GM10266 (cell line): ENCODE results near the gene KRTAP9-9.
"Not testable (repeated sequence)": the region's sequence is repeated elsewhere in the genome, so short reads cannot be mapped to it uniquely, and the experiment has no call there.

Source experiments
- DNase-seq: peaks from one replicate; pipeline ENCODE4 v3.0.0; 2012; ENCODE audit errors: extremely low spot score
- TF ChIP-seq, protein P1 (sequence below): IDR thresholded peaks from 2 replicates; pipeline ENCODE4 v1.5.1; 2012; ENCODE audit warnings: mild to moderate bottlenecking, low read depth; ENCODE audit not compliant: control insufficient read depth, insufficient read depth; ENCODE audit errors: missing control alignments

The KRTAP9-9 gene

DNA sequence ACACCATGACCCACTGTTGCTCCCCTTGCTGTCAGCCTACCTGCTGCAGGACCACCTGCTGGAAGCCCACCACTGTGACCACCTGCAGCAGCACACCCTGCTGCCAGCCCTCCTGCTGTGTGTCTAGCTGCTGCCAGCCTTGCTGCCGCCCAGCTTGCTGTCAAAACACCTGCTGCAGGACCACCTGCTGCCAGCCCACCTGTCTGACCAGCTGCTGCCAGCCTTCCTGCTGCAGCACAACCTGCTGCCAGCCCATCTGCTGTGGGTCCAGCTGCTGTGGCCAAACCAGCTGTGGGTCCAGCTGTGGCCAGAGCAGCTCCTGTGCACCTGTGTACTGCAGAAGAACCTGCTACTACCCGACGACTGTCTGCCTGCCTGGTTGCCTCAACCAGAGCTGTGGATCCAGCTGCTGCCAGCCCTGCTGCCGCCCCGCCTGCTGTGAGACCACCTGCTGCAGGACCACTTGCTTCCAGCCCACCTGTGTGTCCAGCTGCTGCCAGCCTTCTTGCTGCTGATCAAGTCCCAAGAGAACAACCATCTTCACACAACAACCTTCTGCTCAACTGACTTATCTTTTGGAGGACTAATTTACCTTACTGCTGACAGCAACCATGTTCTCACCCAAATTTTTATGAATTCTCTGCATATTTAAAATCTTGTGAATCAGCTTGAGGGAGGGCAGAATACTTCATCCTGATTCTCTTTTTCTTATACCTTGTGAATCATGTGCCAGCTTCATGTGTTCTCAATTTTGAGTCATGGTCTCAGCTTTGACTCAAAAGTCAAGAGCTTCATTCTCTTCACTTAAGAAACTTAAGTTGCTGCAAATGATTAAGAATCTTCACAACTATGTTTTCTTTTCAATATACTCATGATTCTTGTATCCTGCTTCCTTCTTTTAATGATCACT is at the start of gene KRTAP9-9:
Gene KRTAP9-9, plus strand, starts transcription at position 4 of the 910 bp plus-strand sequence.
- DNase-seq = not testable (repeated sequence)

DNA sequence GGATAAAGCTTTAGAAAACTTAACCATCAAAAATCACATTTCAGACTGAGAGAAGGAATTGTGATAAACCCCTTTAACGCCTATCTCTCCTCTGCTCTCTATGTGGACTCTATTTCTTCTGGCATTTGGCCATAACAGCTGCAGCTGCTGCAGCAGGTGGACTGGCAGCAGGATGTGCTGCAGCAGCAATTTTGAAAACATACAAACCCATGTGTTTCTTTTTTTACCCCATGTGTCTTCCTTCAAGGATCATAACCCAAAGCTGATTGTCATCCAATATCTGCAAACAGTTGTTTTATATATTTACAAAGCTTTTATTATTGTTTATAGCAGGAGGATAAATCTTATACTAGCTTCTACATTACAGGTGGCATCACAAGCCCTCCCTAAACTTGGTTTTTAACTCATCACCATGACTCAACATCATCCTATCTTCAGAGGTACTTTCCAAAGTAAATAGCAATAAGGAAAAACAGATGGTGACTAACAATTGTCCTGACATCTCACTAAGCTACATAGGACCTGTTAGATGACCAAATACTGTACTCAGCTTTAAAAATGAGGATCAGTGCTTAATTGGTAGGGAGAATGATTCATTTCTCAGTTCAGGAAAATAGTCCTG is 43.2 kb upstream of the KRTAP9-9 start:
- TF ChIP-seq, protein P1, sequence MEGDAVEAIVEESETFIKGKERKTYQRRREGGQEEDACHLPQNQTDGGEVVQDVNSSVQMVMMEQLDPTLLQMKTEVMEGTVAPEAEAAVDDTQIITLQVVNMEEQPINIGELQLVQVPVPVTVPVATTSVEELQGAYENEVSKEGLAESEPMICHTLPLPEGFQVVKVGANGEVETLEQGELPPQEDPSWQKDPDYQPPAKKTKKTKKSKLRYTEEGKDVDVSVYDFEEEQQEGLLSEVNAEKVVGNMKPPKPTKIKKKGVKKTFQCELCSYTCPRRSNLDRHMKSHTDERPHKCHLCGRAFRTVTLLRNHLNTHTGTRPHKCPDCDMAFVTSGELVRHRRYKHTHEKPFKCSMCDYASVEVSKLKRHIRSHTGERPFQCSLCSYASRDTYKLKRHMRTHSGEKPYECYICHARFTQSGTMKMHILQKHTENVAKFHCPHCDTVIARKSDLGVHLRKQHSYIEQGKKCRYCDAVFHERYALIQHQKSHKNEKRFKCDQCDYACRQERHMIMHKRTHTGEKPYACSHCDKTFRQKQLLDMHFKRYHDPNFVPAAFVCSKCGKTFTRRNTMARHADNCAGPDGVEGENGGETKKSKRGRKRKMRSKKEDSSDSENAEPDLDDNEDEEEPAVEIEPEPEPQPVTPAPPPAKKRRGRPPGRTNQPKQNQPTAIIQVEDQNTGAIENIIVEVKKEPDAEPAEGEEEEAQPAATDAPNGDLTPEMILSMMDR = no peak
- no peak for DNase-seq

DNA sequence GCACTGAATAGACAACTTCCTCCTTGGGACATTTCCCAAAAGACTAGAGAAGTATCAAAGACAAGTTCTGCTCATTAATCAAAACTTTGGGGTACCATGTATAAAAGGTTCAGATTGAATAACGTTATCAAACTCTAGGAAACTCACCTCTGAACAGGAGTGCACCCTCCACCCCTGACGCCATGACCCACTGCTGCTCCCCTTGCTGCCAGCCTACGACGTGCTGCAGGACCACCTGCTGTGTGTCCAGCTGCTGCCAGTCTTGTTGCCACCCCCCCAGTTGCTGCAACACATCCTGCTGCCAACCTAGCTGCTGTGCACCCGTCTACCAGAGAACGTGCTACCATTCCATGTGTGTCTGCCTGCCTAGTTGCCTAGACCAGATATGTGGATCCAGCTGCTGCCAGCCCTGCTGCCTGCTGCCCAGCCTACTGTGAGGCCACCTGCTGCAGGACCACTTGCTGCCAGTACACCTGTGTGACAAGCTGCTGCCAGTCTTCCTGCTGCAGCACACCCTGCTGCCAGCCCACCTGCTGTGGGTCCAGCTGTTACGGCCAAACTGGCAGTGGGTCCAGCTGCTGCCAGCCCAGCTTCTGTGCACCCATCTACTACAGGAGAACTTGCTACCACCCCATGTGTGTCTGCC is 42.5 kb upstream of the KRTAP9-9 start:
- no peak for DNase-seq
- TF ChIP-seq, protein P1 = no peak

DNA sequence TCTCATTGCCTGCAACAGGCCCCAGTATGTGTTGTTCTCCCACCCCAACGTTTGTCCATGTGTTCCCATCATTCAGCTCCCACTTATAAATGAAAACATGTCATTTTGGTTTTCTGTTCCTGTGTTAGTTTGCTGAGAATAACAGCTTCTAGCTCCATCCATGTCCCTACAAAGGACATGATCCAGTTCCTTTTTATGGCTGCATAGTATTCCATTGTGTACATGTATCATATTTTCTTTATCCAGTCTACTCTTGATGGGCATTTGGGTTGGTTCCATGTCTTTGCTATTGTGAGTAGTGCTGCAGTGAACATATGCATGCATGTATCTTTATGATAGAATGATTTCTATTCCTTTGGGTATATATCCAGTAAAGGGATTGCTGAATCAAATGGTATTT is 39.5 kb upstream of the KRTAP9-9 start:
- TF ChIP-seq, protein P1 = no peak
- no peak for DNase-seq

DNA sequence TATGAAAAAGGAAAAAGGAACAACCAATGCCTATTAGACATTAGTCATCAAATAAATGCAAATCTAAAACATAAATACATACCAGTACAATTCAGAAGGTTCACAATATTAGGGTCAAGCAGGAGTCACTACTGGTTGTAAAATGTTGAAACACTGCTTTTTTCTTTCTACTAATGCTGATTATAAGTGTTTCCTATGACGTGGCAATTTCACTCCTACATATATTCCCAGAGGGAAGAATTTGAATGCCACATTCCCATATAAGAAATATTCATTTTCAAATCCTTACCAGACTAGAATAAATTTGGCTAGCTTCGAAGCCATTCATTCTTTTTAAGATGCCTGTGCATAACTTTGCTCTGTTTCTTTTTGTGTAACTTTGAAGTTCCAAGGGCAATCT is 31.4 kb upstream of the KRTAP9-9 start:
- TF ChIP-seq, protein P1 = no peak
- no peak for DNase-seq

DNA sequence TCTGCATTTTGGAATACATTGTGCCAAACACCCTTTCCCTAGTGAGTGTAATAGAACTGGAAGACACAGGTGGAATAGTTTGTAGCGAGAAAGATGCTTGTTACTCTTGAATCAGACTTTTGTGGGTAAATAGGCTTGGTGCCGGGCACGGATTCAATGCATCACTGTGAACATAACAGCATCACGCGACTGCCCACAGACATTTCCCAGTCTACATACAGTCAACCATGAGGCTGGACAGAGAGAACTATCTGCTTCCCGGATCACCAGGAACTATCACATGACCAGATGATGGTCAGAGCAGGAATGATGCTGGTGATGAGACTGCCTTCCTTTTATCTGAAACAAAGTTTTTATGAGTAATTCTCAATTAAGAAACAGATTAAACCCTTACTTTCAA is 29.1 kb upstream of the KRTAP9-9 start:
- TF ChIP-seq, protein P1 = no peak
- no peak for DNase-seq

DNA sequence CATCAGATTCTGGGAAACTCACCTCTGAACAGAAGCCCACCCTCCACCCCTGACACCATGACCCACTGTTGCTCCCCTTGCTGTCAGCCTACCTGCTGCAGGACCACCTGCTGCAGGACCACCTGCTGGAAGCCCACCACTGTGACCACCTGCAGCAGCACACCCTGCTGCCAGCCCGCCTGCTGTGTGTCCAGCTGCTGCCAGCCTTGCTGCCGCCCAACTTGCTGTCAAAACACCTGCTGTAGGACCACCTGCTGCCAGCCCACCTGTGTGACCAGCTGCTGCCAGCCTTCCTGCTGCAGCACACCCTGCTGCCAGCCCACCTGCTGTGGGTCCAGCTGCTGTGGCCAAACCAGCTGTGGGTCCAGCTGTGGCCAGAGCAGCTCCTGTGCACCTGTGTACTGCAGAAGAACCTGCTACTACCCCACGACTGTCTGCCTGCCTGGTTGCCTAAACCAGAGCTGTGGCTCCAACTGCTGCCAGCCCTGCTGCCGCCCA is 28.5 kb upstream of the KRTAP9-9 start, which contains the start of gene KRTAP9-2:
Gene KRTAP9-2, plus strand, starts transcription at position 51 of the 498 bp plus-strand sequence. Its CDS starts 7 bp downstream, at position 58.
- DNase-seq = not testable (repeated sequence)

DNA sequence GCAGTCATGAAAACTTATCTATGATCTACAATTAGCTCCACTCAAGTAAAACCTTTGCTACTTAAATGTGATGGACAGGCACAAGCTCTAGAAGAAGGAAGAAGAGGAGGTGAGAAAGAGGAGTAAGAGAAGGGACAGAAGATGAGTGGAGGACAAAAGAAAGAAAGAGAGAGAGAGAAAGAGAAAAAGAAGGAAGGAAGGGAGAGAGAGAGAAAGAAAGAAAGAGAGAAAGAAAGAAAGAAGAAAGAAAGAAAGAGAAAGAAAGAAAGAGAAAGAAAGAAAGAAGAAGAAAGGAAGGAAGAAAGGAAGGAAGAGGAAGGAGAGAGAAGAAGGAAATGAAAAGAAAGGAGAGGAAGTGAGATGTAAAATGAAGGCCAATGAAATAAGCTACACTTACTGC is 25.1 kb upstream of the KRTAP9-9 start:
- DNase-seq = no peak
- TF ChIP-seq, protein P1 = no peak
